ENCODE data around the gene CHI3L1. TPM values are rescaled to one million over a fixed set of nuclear protein-coding genes. Genes with fewer than 3 reads are reported as not detected.

CHI3L1 gene
- total and polyA plus RNA-seq, 2 experiments from 2014 or later, result 8.4 to 21.8 TPM

GRCh38 chr1:203131548-203132200, 54.8 kb downstream of the CHI3L1 start:
- 92% methylated on average over 9 of the region's 9 CpGs for WGBS (ENCODE audit: low lambda C conversion rate, missing lambda C conversion rate)
- Histone ChIP-seq H2AFZ (no peak overlapping the region), H3K27me3 (peaks cover 9% of the 10 kb centered on the region), H3K9me2 (replicated peaks; ENCODE audit: insufficient read depth) (no peaks in the 10 kb centered on the region), H3K36me3 (replicated peaks; ENCODE audit: insufficient read depth, low read depth) (no peaks in the 10 kb centered on the region), H3K9me3 (ENCODE audit: low read depth) (no peaks in the 10 kb centered on the region), H3K4me1 (ENCODE audit: insufficient read depth) (peaks cover 23% of the 10 kb centered on the region), H3K4me2 (no peak overlapping the region), H3K4me3 (no peak overlapping the region), H3K79me2 (no peaks in the 10 kb centered on the region), H4K20me1 (ENCODE audit: insufficient read depth, poor library complexity, severe bottlenecking) (no peaks in the 10 kb centered on the region), H3K27ac (no peak overlapping the region)
- no peak for DNase-seq (ENCODE audit: low spot score)
- TF ChIP-seq EZH2phosphoT487 (IDR thresholded peaks at IDR 0.05; ENCODE audit: low read depth, severe bottlenecking, unreplicated experiment) (no peak), CTCF (IDR thresholded peaks at IDR 0.05; ENCODE audit: poor library complexity) (no peak), EZH2 (IDR thresholded peaks at IDR 0.05; ENCODE audit: borderline replicate concordance) (no peak)

DNA sequence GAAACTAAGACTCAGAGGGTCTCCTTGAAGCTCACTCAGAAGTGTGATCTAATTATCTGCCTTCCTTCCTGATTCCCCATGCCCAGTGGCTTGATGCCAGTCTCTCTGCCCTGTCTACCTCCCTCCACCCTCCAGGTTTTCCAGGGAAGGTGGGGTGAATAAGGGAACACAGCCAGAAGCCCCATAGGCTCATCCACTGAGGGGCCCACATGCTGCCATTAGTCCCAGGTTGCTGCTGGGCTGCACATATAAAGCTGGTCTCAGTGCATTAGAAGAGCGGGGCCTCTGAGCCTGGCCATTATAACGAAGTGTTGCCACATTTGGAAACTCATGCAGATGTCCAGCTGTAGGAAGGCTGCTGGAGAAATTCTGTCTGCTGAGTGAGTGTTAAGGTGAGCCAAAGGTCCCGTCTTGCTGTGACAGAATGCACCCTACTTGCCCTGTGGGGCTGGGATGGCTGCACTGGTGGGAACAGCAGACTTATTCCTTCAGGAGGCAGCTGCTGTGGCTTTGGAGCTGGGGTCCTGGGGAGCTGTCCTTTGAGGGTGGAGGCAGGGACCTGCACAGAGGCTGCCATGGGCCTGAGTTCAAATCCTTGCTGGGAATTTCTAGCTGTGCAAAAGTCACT, 56.0 kb downstream of the CHI3L1 start:
- Histone ChIP-seq H3K27ac (no peak overlapping the region), H3K79me2 (no peaks in the 10 kb centered on the region), H2AFZ (no peak overlapping the region), H3K27me3 (peaks cover 12% of the 10 kb centered on the region), H3K9me2 (replicated peaks; ENCODE audit: insufficient read depth) (no peaks in the 10 kb centered on the region), H3K36me3 (replicated peaks; ENCODE audit: insufficient read depth, low read depth) (no peaks in the 10 kb centered on the region), H3K4me3 (no peak overlapping the region), H3K9me3 (ENCODE audit: low read depth) (no peaks in the 10 kb centered on the region), H3K4me2 (no peak overlapping the region), H4K20me1 (ENCODE audit: insufficient read depth, poor library complexity, severe bottlenecking) (no peaks in the 10 kb centered on the region), H3K4me1 (ENCODE audit: insufficient read depth) (peaks cover 18% of the 10 kb centered on the region)
- TF ChIP-seq EZH2 (IDR thresholded peaks at IDR 0.05; ENCODE audit: borderline replicate concordance), result no peak
- no peak for TF ChIP-seq EZH2phosphoT487 (IDR thresholded peaks at IDR 0.05; ENCODE audit: low read depth, severe bottlenecking, unreplicated experiment)
- no peak for TF ChIP-seq CTCF (IDR thresholded peaks at IDR 0.05; ENCODE audit: poor library complexity)
- no peak for DNase-seq (ENCODE audit: low spot score)
- WGBS (ENCODE audit: low lambda C conversion rate, missing lambda C conversion rate), result 91% methylated on average over 3 of the region's 3 CpGs

GRCh38 chr1:203129501-203130231, 56.8 kb downstream of the CHI3L1 start:
- Histone ChIP-seq H3K9me3 (ENCODE audit: low read depth) (no peaks in the 10 kb centered on the region), H4K20me1 (ENCODE audit: insufficient read depth, poor library complexity, severe bottlenecking) (no peaks in the 10 kb centered on the region), H3K4me1 (ENCODE audit: insufficient read depth) (peaks cover 17% of the 10 kb centered on the region), H3K79me2 (no peaks in the 10 kb centered on the region), H3K4me3 (no peak overlapping the region), H2AFZ (no peak overlapping the region), H3K36me3 (replicated peaks; ENCODE audit: insufficient read depth, low read depth) (no peaks in the 10 kb centered on the region), H3K9me2 (replicated peaks; ENCODE audit: insufficient read depth) (no peaks in the 10 kb centered on the region), H3K27me3 (peaks cover 12% of the 10 kb centered on the region), H3K4me2 (no peak overlapping the region), H3K27ac (no peak overlapping the region)
- no peak for TF ChIP-seq CTCF (IDR thresholded peaks at IDR 0.05; ENCODE audit: poor library complexity)
- TF ChIP-seq EZH2 (IDR thresholded peaks at IDR 0.05; ENCODE audit: borderline replicate concordance), result no peak
- no peak for TF ChIP-seq EZH2phosphoT487 (IDR thresholded peaks at IDR 0.05; ENCODE audit: low read depth, severe bottlenecking, unreplicated experiment)
- 93% methylated on average over 7 of the region's 7 CpGs for WGBS (ENCODE audit: low lambda C conversion rate, missing lambda C conversion rate)
- no peak for DNase-seq (ENCODE audit: low spot score)

Other genes starting within 250 kb of the CHI3L1 start
- 75.7 and 103 TPM in 2 replicates for gene ADIPOR1, start 228.4 kb downstream of the CHI3L1 start, total RNA-seq
- 114 and 121 TPM in 2 replicates for gene ADIPOR1, start 228.4 kb downstream of the CHI3L1 start, polyA plus RNA-seq
- 64.9 and 71.6 TPM in 2 replicates for gene CYB5R1, start 219.4 kb downstream of the CHI3L1 start, total RNA-seq
- 93.8 and 97.6 TPM in 2 replicates for gene CYB5R1, start 219.4 kb downstream of the CHI3L1 start, polyA plus RNA-seq
- 78.8 and 105 TPM in 2 replicates for gene TMEM183A, start 179.3 kb downstream of the CHI3L1 start, total RNA-seq
- 61.0 and 65.2 TPM in 2 replicates for gene TMEM183A, start 179.3 kb downstream of the CHI3L1 start, polyA plus RNA-seq
- gene PPFIA4, start 160.2 kb downstream of the CHI3L1 start, total RNA-seq, result 1.1 and 1.4 TPM in 2 replicates
- 1.7 and 5.2 TPM in 2 replicates for gene PPFIA4, start 160.2 kb downstream of the CHI3L1 start, polyA plus RNA-seq
- gene MYOG, start 100.7 kb downstream of the CHI3L1 start, total RNA-seq, result not detected in 2 replicates
- gene MYOG, start 100.7 kb downstream of the CHI3L1 start, polyA plus RNA-seq, result not detected in 2 replicates
- 2.3 and 2.4 TPM in 2 replicates for gene ADORA1, start 59.0 kb downstream of the CHI3L1 start, total RNA-seq
- 1.6 and 2.0 TPM in 2 replicates for gene ADORA1, start 59.0 kb downstream of the CHI3L1 start, polyA plus RNA-seq
- not detected in 2 replicates for gene MYBPH, start 10.9 kb downstream of the CHI3L1 start, total RNA-seq
- 0.70 TPM in 1 of 2 replicates, not detected in the other for gene MYBPH, start 10.9 kb downstream of the CHI3L1 start, polyA plus RNA-seq
- gene CHIT1, start 43.0 kb upstream of the CHI3L1 start, total RNA-seq, result 0.20 and 0.93 TPM in 2 replicates
- 0.30 and 1.1 TPM in 2 replicates for gene CHIT1, start 43.0 kb upstream of the CHI3L1 start, polyA plus RNA-seq
- 192 and 197 TPM in 2 replicates for gene BTG2, start 118.8 kb upstream of the CHI3L1 start, total RNA-seq
- gene BTG2, start 118.8 kb upstream of the CHI3L1 start, polyA plus RNA-seq, result 253 and 274 TPM in 2 replicates
- gene FMOD, start 164.4 kb upstream of the CHI3L1 start, total RNA-seq, result 118 and 132 TPM in 2 replicates
- 125 and 161 TPM in 2 replicates for gene FMOD, start 164.4 kb upstream of the CHI3L1 start, polyA plus RNA-seq